Adrenal gland (tissue), 12 donors: ENCODE data around the gene EYA4. TPM values are rescaled to one million over a fixed set of nuclear protein-coding genes. Genes with fewer than 3 reads are reported as not detected.

ENCODE experiments used
- DNase-seq, 7 donors: peaks; one replicate each; pipeline ENCODE4 v3.0.0-alpha.2; 2019 to 2020
- H3K27ac ChIP-seq, 5 donors: fragments of 200-600 bp; sonication (generic) in 4 of 5; 1 replicate in 3 of 5; 2 replicates in 2 of 5; pipeline versions ENCODE4 v1.5.1 to v1.8.0; 2016 to 2020; ENCODE audit warnings: mild to moderate bottlenecking in 1 of 5
- H3K27me3 ChIP-seq: fragments of 200-600 bp; 2 replicates; pipeline ENCODE4 v1.8.0; 2021
- H3K36me3 ChIP-seq, 2 donors: fragments of 200-600 bp; replicated peaks in 1 of 2; 1 replicate in 1 of 2; 2 replicates in 1 of 2; pipeline versions ENCODE4 v1.5.1 to v1.8.0; 2018 to 2022
- H3K4me1 ChIP-seq, 2 donors: fragments of 200-600 bp; replicated peaks in 1 of 2; 1 replicate in 1 of 2; 2 replicates in 1 of 2; pipeline versions ENCODE4 v1.5.1 to v1.8.0; 2018 to 2021
- H3K4me3 ChIP-seq, 4 donors: fragments of 200-600 bp; sonication (generic) in 3 of 4; one replicate each; pipeline ENCODE4 v1.5.1; 2016 to 2018
- H3K9me3 ChIP-seq, 3 donors: fragments of 200-600 bp; sonication (generic) in 1 of 3; replicated peaks in 1 of 3; 1 replicate in 2 of 3; 2 replicates in 1 of 3; pipeline versions ENCODE4 v1.5.1 to v1.8.0; 2016 to 2021
- POLR2A ChIP-seq, 2 donors: fragments of 450-650 bp; IDR thresholded peaks; one replicate each; pipeline ENCODE4 v1.6.1; 2017; ENCODE audit warnings: antibody characterized with exemption in 2 of 2, mild to moderate bottlenecking in 2 of 2, moderate library complexity in 1 of 2
- WGBS, 4 donors: extraction: QIAGEN DNeasy Blood & Tissue Kit in 2 of 4; methylation state at CpG; one replicate each; pipeline versions ENCODE4 v1.1.5 to v1.1.7; 2013 to 2017; 5-methylcytosine and 5-hydroxymethylcytosine counted together
- intact Hi-C, 2 donors: fragments of 100-400 bp; cut with DNase I; formaldehyde crosslinking; loops; one replicate each; pipeline versions ENCODE4 v1.14.1 to v1.15.0; 2022 to 2023
- polyA plus RNA-seq, 3 donors: library from polyadenylated mRNA; stranded (reverse); fragments of 200-250 nt in 2 of 3; fragments of 350-450 nt in 1 of 3; fragmentation: Illumina TruSeq in 1 of 3; extraction: RNeasy Lipid Tissue Mini Kit (QIAGEN cat#74804) in 1 of 3; gene quantifications; one replicate each; pipeline ENCODE4 v1.2.3, GENCODE V29; 2013 to 2014
- total RNA-seq, 9 donors: library from RNA; depleted of rRNA in 4 of 9; stranded (reverse); fragments of >200 nt in 4 of 9; fragments of 120-200 nt in 1 of 9; fragmentation: NEBNext Ultra II Directional in 1 of 9; extraction: Animal tissue kit (Norgen Biotek cat#: 25700) in 1 of 9; gene quantifications; one replicate each; pipeline versions ENCODE4 v1.1.0 to v1.2.4, GENCODE V29; 2013 to 2023
- TF ChIP-seq, protein P1 (sequence below), 6 experiments: fragments of 450-650 bp in 4 of 6; fragments of 200-600 bp in 2 of 6; sonication (generic) in 1 of 6; IDR thresholded peaks; 1 replicate in 5 of 6; 2 replicates in 1 of 6; pipeline versions ENCODE4 v1.5.1 to v1.8.0; 2016 to 2021; ENCODE audit warnings: antibody characterized with exemption in 6 of 6, mild to moderate bottlenecking in 2 of 6, moderate library complexity in 1 of 6
- donor health status: healthy with polysubstance abuse.
- donor health status: Bipolar disorder and iron deficiency.
- donor health status: DM: yes; HTN: yes; CAD: no.
- donor health status: DM: no; HTN: no; CAD: no.
- donor health status: DM: no; HTN: no; CAD: no.
- donor health status: DM: yes; HTN: yes; CAD: no.

EYA4 gene
- total and polyA plus RNA-seq, 12 donors: 0.17 to 6.3 (median 1.6) TPM

DNA sequence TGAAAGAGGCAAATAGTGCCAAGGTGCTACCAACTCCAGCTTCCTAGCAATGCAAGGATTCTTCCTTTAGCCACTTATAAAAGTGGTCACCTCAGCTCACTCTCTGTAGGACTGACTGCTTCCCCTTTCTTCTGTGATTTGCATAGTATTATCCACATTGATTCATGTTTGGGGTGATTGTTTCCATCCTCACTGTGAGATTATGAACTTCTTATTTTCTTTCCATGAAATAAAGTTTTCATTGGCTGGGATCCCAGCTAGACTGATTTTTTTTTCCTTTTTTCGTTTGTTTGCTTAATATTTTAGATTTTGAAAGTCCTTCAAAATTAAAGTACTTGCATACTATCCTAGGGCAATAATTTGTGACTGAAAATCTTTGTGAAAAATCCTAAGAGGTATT, 50.5 kb downstream of the EYA4 start:
- no peak for TF ChIP-seq POLR2A (IDR thresholded peaks at IDR 0.05)
- TF ChIP-seq, protein P1, sequence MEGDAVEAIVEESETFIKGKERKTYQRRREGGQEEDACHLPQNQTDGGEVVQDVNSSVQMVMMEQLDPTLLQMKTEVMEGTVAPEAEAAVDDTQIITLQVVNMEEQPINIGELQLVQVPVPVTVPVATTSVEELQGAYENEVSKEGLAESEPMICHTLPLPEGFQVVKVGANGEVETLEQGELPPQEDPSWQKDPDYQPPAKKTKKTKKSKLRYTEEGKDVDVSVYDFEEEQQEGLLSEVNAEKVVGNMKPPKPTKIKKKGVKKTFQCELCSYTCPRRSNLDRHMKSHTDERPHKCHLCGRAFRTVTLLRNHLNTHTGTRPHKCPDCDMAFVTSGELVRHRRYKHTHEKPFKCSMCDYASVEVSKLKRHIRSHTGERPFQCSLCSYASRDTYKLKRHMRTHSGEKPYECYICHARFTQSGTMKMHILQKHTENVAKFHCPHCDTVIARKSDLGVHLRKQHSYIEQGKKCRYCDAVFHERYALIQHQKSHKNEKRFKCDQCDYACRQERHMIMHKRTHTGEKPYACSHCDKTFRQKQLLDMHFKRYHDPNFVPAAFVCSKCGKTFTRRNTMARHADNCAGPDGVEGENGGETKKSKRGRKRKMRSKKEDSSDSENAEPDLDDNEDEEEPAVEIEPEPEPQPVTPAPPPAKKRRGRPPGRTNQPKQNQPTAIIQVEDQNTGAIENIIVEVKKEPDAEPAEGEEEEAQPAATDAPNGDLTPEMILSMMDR (IDR thresholded peaks at IDR 0.05): no peak
- Histone ChIP-seq H3K9me3 (no peaks in the 10 kb centered on the region), H3K4me1 (no peaks in the 10 kb centered on the region), H3K27me3 (no peaks in the 10 kb centered on the region), H3K4me3 (no peak overlapping the region), H3K36me3 (no peaks in the 10 kb centered on the region), H3K27ac (no peak overlapping the region)
- no peak for DNase-seq
- 17 to 29% (median 25%) methylated on average over 1 of the region's 1 CpG for WGBS, 4 donors
- intact Hi-C loops: no loop called here

DNA sequence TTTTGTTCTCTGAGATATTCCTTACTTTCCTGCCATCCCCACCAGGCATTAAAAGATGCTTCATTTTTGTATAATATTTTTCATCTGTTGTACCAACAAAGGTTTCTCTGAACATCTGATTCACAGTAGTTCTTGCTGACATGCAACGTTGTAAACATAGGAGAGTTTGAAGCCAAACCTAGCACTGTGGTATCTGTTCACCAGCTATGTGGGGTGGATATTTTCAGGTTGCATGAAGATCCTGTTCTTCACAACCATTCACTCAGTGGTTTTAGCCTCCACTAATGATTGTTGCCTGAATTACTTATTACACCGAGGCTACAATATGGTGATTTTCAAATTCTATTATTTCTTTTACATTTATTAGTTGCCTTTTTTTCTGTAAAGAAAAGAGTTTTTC, 56.5 kb downstream of the EYA4 start:
- WGBS, 4 donors: 55 to 86% (median 80%) methylated on average over 2 of the region's 2 CpGs
- intact Hi-C loops: no loop called here
- TF ChIP-seq, protein P1 (IDR thresholded peaks at IDR 0.05): no peak
- no peak for TF ChIP-seq POLR2A (IDR thresholded peaks at IDR 0.05)

DNA sequence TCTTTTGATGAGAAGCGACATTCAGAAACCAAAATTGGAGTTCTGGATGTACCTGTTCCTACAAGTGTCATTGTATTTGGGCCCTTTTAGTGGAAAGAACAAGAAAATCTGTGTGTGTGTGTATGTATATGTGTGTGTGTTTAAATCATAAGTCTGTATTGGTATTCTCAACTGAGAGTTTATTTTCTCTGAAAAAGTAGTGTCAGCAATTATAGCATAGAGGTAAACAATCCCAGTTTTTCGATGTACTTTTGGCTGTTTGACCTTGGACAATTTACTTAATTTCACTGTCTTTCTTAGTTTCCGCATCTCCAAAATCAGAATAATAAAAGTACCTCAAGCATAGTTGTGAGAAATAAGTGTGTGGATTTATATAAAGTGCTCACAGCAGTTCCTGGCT, 57.2 kb downstream of the EYA4 start:
- WGBS, 4 donors: 65 to 81% (median 76%) methylated on average over 3 of the region's 3 CpGs
- H3K4me1 ChIP-seq: no peaks in the 10 kb centered on the region
- H3K27me3 ChIP-seq: no peaks in the 10 kb centered on the region
- no peaks in the 10 kb centered on the region for H3K9me3 ChIP-seq
- H3K27ac ChIP-seq: no peak overlapping the region
- no peak for DNase-seq
- TF ChIP-seq, protein P1 (IDR thresholded peaks at IDR 0.05): no peak
- no peak for TF ChIP-seq POLR2A (IDR thresholded peaks at IDR 0.05)
- H3K36me3 ChIP-seq: no peaks in the 10 kb centered on the region
- H3K4me3 ChIP-seq: no peak overlapping the region
- intact Hi-C loops: no loop called here

More for the DNA sequence above, 56.5 kb downstream of the EYA4 start:
- Histone ChIP-seq H3K4me1 (no peaks in the 10 kb centered on the region), H3K27ac (no peak overlapping the region), H3K36me3 (no peaks in the 10 kb centered on the region), H3K4me3 (no peak overlapping the region), H3K27me3 (no peaks in the 10 kb centered on the region), H3K9me3 (no peaks in the 10 kb centered on the region)
- DNase-seq: no peak

DNA sequence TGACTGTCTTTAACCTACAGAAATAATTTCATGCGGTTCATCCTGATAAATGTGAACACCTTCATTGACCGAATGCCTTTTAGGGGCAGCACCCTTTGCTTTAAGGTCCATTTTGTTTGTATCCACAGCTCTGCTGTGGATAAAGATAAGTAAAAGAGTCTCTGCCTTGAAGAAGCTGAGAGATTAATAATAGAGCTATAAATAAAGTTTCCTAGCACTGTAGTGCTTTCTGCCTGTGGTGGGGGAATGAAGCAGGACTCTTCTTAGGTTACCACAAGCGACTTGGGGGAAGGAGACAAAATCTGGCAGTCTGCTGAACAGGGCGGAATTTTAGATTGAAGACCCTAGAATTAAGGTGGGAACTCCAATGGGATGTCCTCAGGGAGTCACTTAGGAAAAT, 57.6 kb downstream of the EYA4 start:
- Histone ChIP-seq H3K9me3 (no peaks in the 10 kb centered on the region), H3K27me3 (no peaks in the 10 kb centered on the region), H3K27ac (no peak overlapping the region), H3K36me3 (no peaks in the 10 kb centered on the region), H3K4me1 (no peaks in the 10 kb centered on the region), H3K4me3 (no peak overlapping the region)
- no peak for DNase-seq
- WGBS, 4 donors: 75 to 82% (median 81%) methylated on average over 4 of the region's 4 CpGs
- no peak for TF ChIP-seq POLR2A (IDR thresholded peaks at IDR 0.05)
- TF ChIP-seq, protein P1 (IDR thresholded peaks at IDR 0.05): no peak
- intact Hi-C loops: no loop called here
